HUES6 (cell line): ENCODE results near the gene BBS9.
A peak's percentile ranks its signal among the peaks of the same experiment; 100 is the strongest.
"Not testable (repeated sequence)": the region's sequence is repeated elsewhere in the genome, so short reads cannot be mapped to it uniquely, and the experiment has no call there.

Experiments used
- H3K27ac ChIP-seq: 2 replicates; pipeline ENCODE4 v1.7.0; 2013; ENCODE audit warnings: low read depth, mild to moderate bottlenecking, low read length, inconsistent platforms
- H3K27me3 ChIP-seq: 2 replicates; pipeline ENCODE4 v1.6.1; 2013; ENCODE audit warnings: low read length; ENCODE audit not compliant: control insufficient read depth, insufficient read depth
- H3K36me3 ChIP-seq: 2 replicates; pipeline ENCODE4 v1.6.1; 2013; ENCODE audit warnings: low read length; ENCODE audit not compliant: control insufficient read depth, insufficient read depth
- H3K4me1 ChIP-seq: 2 replicates; pipeline ENCODE4 v1.6.1; 2013; ENCODE audit warnings: low read length; ENCODE audit not compliant: control insufficient read depth, insufficient read depth
- H3K4me3 ChIP-seq: 2 replicates; pipeline ENCODE4 v1.5.1; 2013; ENCODE audit warnings: low read depth, low read length
- H3K9ac ChIP-seq: one replicate; pipeline ENCODE4 v1.6.1; 2013; ENCODE audit warnings: mild to moderate bottlenecking, low read length
- H3K9me3 ChIP-seq: 2 replicates; pipeline ENCODE4 v1.6.1; 2013; ENCODE audit warnings: low read depth, low read length; ENCODE audit not compliant: control insufficient read depth, insufficient read depth

Gene BBS9

DNA sequence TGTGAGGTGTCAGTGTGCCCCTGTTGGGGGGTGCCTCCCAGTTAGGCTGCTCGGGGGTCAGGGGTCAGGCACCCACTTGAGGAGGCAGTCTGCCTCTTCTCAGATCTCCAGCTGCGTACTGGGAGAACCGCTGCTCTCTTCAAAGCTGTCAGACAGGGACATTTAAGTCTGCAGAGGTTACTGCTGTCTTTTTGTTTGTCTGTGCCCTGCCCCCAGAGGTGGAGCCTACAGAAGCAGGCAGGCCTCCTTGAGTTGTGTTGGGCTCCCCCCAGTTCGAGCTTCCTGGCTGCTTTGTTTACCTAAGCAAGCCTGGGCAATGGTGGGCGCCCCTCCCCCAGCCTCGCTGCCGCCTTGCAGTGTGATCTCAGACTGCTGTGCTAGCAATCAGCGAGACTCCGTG lies 397.6 kb downstream of the BBS9 start:
- not testable (repeated sequence) for H3K9ac ChIP-seq, H3K27ac ChIP-seq, H3K27me3 ChIP-seq, H3K9me3 ChIP-seq, H3K36me3 ChIP-seq
- Histone ChIP-seq H3K4me3 (peak overlapping the region; percentile 35), H3K4me1 (peaks cover 14% of the 10 kb centered on the region; the same call in 1 of the 2 replicates)

DNA sequence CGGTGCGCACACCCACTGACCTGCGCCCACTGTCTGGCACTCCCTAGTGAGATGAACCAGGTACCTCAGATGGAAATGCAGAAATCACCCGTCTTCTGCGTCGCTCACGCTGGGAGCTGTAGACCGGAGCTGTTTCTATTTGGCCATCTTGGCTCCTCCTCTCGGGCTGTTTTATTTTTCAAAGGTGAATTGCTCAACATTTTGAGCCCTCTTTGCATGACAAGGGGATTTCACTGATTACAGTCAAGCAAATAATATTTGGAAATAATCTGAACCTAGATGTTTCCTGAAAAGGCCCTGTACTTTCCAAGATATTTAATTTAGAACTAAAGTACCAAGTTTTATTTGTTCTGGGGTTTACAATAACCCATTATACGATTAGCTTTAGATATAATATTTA lies 398.2 kb downstream of the BBS9 start:
- not testable (repeated sequence) for H3K27me3 ChIP-seq, H3K9me3 ChIP-seq, H3K27ac ChIP-seq, H3K36me3 ChIP-seq
- Histone ChIP-seq H3K4me1 (peaks cover 14% of the 10 kb centered on the region; the same call in 1 of the 2 replicates), H3K9ac (peak overlapping the region; percentile 60), H3K4me3 (peak overlapping the region; percentile 57)

DNA sequence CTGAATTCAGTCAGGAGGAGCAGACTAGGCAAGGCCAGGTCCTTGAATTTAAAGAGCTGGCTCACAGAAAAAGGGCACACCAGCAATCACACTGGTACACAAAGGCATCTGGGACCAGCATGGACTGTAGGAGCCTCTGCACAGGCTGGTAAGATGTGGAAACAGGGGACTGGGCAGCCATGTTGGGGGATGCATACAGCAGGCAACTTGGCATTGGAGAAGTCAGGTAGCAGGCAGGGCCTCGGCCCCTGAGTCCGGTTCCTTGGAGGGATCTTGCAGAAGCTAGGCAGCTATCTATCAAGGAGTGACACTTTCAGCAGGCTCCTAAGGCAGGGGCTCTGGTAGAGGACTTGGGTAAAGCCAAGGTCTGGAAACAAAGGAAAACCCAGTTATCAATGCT lies 399.7 kb downstream of the BBS9 start:
- Histone ChIP-seq H3K9ac (no peak overlapping the region), H3K27ac (no peak overlapping the region), H3K9me3 (no peaks in the 10 kb centered on the region), H3K4me3 (no peak overlapping the region), H3K36me3 (peaks cover 4% of the 10 kb centered on the region), H3K27me3 (no peaks in the 10 kb centered on the region), H3K4me1 (peaks cover 14% of the 10 kb centered on the region; the same call in 1 of the 2 replicates)

DNA sequence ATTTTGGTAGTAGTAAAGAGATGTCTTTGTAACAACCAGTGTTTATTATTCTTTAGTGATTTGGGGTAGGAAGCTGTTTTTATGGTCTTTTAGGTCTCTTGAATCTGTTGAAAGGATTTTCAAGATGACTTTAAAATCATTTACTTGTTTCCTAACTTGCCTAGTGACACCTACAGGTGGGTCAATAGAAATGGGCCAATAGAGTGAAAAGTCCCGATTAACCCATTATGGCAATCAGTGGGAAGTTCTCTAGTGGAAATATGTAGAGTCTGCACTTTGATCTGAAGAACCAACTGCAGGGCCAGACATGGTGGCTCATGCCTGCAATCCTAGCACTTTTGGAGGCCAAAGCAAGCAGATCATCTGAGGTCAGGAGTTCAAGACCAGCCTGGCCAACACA lies 401.3 kb downstream of the BBS9 start:
- Histone ChIP-seq H3K36me3 (peaks cover 4% of the 10 kb centered on the region), H3K4me1 (peaks cover 21% of the 10 kb centered on the region), H3K9me3 (no peaks in the 10 kb centered on the region), H3K9ac (no peak overlapping the region), H3K27ac (no peak overlapping the region), H3K4me3 (no peak overlapping the region), H3K27me3 (no peaks in the 10 kb centered on the region)

DNA sequence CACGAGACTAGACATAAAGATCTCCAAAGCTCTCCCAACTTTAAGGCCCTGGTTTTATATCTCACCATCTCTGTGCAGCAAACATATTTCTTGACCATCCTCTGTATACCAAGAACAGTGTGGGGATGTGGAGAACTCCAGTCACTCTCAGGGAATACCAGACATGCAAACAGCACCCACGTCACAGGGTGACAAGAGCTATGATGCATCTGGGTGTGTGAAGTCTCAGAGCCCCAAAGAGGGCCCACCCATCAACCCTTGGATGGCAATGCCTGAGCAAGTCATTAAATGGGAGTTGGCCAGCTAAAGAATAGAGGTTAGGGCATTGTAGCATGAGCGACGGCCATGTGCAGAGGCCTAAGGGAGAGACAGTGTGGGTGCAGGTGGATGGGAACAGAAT lies 402.5 kb downstream of the BBS9 start:
- no peak overlapping the region for H3K9ac ChIP-seq
- peaks cover 6% of the 10 kb centered on the region for H3K36me3 ChIP-seq
- peaks cover 27% of the 10 kb centered on the region for H3K4me1 ChIP-seq
- no peaks in the 10 kb centered on the region for H3K9me3 ChIP-seq
- no peak overlapping the region for H3K4me3 ChIP-seq
- no peaks in the 10 kb centered on the region for H3K27me3 ChIP-seq
- H3K27ac ChIP-seq, result no peak overlapping the region

DNA sequence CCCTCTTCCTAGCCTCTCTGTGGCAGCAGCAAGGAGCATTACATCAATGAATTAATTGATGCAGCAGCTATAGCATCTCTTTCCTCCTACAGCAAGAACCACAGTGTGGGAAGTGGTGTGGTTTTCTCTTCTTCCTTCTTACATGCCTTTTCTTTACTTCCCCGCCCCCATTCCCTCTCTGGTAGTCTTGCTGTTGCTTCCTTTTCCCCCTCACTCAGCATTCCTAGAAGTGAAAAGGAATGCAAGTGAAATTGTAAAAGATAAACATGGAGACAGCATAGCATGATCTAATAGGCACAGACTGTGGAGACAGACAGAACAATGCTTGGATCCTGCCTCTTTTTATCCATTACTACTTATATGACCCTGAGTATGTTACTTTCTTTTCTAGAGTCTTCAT lies 405.5 kb downstream of the BBS9 start:
- H3K27me3 ChIP-seq, result no peaks in the 10 kb centered on the region
- peaks cover 13% of the 10 kb centered on the region for H3K9me3 ChIP-seq
- H3K36me3 ChIP-seq, result peaks cover 24% of the 10 kb centered on the region
- no peak overlapping the region for H3K4me3 ChIP-seq
- H3K27ac ChIP-seq, result no peak overlapping the region
- H3K4me1 ChIP-seq, result peaks cover 13% of the 10 kb centered on the region
- no peak overlapping the region for H3K9ac ChIP-seq

DNA sequence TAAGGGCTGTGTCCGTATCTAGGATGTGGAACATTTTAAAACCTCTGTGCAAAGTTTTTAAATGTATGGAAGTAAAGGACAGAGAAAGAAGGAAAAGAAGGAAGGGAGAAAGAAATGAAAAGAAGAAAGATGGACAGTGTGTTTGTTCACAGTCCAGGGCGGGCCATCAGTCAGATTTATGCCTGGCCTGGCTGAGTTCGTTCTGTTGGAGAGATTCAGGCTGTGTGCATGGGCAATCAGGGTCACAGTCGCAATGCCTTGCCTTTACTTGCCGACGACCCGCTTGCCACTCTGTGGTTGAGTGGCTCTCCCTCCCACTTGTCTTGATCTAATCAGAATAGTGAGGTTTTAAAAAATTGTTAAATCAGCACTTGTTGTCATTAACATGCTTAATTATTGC lies 406.6 kb downstream of the BBS9 start:
- no peak overlapping the region for H3K9ac ChIP-seq
- no peak overlapping the region for H3K4me3 ChIP-seq
- H3K9me3 ChIP-seq, result peaks cover 16% of the 10 kb centered on the region
- peaks cover 30% of the 10 kb centered on the region for H3K36me3 ChIP-seq
- H3K4me1 ChIP-seq, result peaks cover 13% of the 10 kb centered on the region
- no peaks in the 10 kb centered on the region for H3K27me3 ChIP-seq
- no peak overlapping the region for H3K27ac ChIP-seq

DNA sequence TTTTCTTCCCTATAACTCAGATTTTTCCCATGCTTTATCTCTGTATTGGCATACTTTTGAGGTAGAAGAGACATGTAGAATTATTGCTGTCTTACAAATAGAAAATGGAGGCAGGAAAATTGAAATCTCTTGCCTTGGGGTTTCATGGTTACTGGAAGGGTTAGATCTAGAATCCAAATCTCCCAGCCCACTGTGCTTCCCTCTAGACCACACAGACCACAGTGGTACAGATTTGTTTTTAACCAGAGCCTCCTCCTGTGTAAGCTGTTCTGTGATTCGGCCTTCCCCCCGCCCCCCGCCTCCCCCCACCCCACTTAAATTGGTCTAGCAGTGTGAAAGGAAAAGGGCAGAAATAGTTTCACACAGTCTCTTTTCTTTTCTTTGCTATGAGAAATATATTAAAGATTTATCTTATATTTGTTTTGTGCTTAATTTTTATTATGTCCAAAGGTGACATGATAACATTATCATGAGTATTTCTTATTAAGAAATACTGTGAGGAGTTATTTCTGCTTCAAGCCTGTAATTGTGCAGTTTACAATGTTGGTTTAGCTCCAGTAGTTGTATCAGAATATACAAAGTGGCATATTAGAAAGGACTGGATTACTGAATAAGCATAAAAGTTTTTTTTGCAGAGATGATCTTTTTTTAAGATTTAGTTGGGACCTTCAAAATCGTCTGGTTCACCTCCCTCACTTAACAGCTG lies 407.2 kb downstream of the BBS9 start:
- Histone ChIP-seq H3K4me3 (no peak overlapping the region), H3K36me3 (peaks cover 33% of the 10 kb centered on the region), H3K4me1 (peaks cover 13% of the 10 kb centered on the region), H3K27ac (no peak overlapping the region), H3K9me3 (peaks cover 18% of the 10 kb centered on the region), H3K9ac (no peak overlapping the region), H3K27me3 (no peaks in the 10 kb centered on the region)

DNA sequence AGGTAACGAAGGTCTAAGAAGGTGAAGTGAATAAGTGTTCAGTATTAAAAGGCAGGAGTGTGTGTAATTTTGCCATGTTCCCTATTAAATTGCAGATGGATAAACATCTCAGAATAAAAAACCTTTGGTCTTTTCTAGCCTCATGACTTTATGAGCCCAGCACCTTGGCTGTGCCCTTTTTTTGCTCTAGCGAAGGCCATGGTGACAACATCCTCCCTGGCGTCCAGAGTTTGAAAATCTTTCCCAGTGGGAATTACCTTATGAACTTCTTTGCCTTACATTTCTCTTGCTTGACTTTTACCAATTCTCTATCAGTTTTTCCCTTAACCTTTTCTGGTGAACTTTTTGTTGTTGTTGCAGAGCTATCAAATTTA lies 407.7 kb downstream of the BBS9 start:
- no peak overlapping the region for H3K27ac ChIP-seq
- H3K4me1 ChIP-seq, result peaks cover 13% of the 10 kb centered on the region
- H3K4me3 ChIP-seq, result no peak overlapping the region
- peaks cover 33% of the 10 kb centered on the region for H3K36me3 ChIP-seq
- H3K9me3 ChIP-seq, result peaks cover 18% of the 10 kb centered on the region
- H3K27me3 ChIP-seq, result no peaks in the 10 kb centered on the region
- no peak overlapping the region for H3K9ac ChIP-seq

DNA sequence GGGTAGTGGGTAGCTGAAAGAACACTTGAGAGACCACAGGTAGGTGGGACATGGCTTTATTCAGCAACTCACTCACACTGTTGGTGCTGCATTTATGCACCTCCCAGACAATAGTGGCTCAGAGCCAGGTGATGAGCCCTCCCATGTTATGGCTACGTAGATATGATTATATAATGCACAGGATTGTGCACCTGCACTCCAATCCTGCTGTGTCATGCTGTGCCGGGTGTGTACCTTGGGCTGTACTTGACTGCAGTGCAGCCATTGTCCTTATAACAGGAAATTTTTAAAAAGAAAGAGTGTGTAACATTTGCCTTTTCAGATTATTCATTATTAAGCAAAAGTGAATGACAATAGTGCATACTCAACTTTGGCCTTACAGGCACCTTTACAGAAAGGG lies 409.8 kb downstream of the BBS9 start:
- peaks cover 18% of the 10 kb centered on the region for H3K9me3 ChIP-seq
- no peak overlapping the region for H3K9ac ChIP-seq
- H3K4me1 ChIP-seq, result peaks cover 13% of the 10 kb centered on the region
- peaks cover 28% of the 10 kb centered on the region for H3K36me3 ChIP-seq
- H3K27me3 ChIP-seq, result no peaks in the 10 kb centered on the region
- H3K4me3 ChIP-seq, result no peak overlapping the region
- no peak overlapping the region for H3K27ac ChIP-seq

DNA sequence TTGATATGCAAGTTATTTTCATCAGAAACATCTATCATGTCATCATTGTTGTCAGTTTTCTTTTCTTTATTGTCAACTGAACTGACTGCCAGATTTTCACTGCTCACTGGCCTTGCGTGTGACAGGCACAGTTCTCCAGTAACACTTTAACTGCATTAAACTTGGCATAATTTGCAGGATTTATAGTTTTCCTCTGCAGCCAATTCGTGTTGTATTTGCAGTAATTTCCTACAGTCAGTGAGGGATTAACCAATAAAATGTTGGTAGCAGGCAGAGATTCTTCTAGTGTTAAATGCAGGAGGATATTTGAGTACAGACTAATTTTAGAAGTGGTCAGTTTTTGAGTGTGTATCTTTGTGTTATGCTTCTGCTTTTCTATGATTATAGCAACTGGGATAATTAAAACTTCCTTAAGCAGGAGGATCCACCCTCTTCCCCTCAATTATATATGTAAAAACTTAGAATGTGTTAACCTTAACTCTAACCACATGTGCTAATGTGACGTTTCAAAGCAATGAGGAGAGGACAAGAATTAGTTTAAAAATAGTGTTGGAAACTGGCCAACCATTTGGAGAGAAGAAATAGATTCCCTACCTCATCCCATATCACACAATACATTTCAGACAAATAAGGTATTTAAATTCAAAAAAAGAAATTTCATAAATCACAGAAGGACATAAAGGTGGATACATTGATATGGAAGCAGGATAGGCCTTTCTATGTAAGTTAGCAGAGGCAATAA lies 410.5 kb downstream of the BBS9 start:
- Histone ChIP-seq H3K9ac (no peak overlapping the region), H3K27me3 (no peaks in the 10 kb centered on the region), H3K4me1 (peaks cover 14% of the 10 kb centered on the region; the same call in 1 of the 2 replicates), H3K36me3 (peaks cover 28% of the 10 kb centered on the region), H3K4me3 (no peak overlapping the region), H3K9me3 (peaks cover 18% of the 10 kb centered on the region), H3K27ac (no peak overlapping the region)
